HUES48 (cell line): ENCODE results near the gene SGSM2.

Experiments
- H3K27ac ChIP-seq: one replicate; pipeline ENCODE4 v1.7.0; 2013; ENCODE audit warnings: low read depth, low read length, inconsistent platforms
- H3K27me3 ChIP-seq: 2 replicates; pipeline ENCODE4 v1.6.1; 2013; ENCODE audit warnings: mild to moderate bottlenecking, low read length; ENCODE audit not compliant: control insufficient read depth, insufficient read depth
- H3K36me3 ChIP-seq: 2 replicates; pipeline ENCODE4 v1.6.1; 2013; ENCODE audit warnings: low read length; ENCODE audit not compliant: control insufficient read depth, insufficient read depth
- H3K4me1 ChIP-seq: 2 replicates; pipeline ENCODE4 v1.6.1; 2013; ENCODE audit warnings: mild to moderate bottlenecking, low read length; ENCODE audit not compliant: control insufficient read depth, insufficient read depth
- H3K4me3 ChIP-seq: 2 replicates; pipeline ENCODE4 v1.5.1; 2013; ENCODE audit warnings: mild to moderate bottlenecking, low read depth, low read length
- H3K9ac ChIP-seq: 2 replicates; pipeline ENCODE4 v1.6.1; 2013; ENCODE audit warnings: mild to moderate bottlenecking, low read depth, low read length, moderate library complexity
- H3K9me3 ChIP-seq: 2 replicates; pipeline ENCODE4 v1.6.1; 2013; ENCODE audit warnings: low read length; ENCODE audit not compliant: control insufficient read depth, insufficient read depth

The SGSM2 gene

DNA sequence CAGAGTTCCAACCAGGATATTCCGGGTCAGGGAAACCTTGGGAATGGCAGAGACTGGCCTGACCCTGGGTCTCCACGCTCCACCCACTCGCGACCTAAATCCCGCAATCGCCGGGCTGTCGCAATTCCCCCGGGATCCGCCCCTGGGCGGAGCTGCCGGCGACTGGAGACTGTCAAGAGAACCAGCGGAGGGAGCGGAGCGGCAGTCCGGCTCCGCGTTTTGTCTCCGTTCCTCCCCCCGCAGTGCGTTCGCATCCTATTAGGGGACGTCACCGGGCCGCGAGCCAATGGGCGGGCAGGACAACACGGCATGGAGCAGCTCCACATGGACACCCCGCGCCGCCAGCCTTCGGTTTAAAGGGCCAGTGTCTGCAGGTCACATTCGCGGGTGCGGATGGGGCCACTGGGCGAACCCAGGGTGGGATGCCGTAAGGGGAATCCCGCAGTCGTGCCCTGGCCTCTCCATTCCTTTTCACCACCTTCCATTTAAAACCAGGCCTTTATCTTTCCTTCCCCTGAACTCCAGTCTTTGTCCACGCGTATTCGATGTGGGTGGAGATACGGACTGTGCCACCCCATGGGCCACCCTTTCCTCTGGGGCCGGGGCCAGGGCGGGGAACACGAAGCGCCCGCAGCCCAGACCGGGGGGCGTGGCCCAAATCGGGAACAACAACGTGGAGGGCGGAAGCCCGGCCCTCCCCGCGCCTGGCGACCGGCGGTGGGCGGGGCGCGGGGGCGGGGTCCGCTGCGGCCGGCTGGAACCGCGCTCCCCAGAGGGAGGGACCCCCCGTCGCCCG, 64.3 kb downstream of the SGSM2 start:
- Histone ChIP-seq H3K27ac (peak overlapping the region; percentile 99), H3K9me3 (no peaks in the 10 kb centered on the region), H3K9ac (peak overlapping the region; percentile 84), H3K4me1 (peaks cover 27% of the 10 kb centered on the region), H3K27me3 (no peaks in the 10 kb centered on the region), H3K4me3 (peak overlapping the region; percentile 95), H3K36me3 (0 out of 2 replicates have a peak, but pooled peaks cover under 1% of the 10 kb centered on the region)

DNA sequence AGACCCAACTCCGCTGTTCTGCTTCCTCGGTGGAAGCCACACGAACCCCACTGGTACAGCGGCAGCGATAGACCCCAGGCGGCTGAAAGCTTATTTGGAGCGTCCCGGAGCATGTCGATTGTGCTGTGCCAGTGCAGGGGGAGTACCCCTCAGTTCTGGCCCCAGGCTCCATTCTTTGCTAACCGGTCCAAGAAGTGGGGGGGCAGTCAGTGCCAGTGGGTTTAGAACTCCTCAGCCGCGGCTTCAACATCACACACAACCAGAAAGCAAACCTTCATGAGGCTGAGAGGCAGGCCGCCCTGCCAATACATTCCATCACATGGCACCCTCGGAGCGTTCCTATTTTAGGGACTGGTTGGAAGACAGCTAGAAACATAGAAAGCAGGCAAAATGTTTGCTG, 65.2 kb downstream of the SGSM2 start:
- Histone ChIP-seq H3K27me3 (no peaks in the 10 kb centered on the region), H3K27ac (peak overlapping the region; percentile 79), H3K4me3 (peak overlapping the region; percentile 73), H3K36me3 (0 out of 2 replicates have a peak, but pooled peaks cover 2% of the 10 kb centered on the region), H3K4me1 (peaks cover 20% of the 10 kb centered on the region), H3K9me3 (no peaks in the 10 kb centered on the region), H3K9ac (peak overlapping the region; percentile 67)

DNA sequence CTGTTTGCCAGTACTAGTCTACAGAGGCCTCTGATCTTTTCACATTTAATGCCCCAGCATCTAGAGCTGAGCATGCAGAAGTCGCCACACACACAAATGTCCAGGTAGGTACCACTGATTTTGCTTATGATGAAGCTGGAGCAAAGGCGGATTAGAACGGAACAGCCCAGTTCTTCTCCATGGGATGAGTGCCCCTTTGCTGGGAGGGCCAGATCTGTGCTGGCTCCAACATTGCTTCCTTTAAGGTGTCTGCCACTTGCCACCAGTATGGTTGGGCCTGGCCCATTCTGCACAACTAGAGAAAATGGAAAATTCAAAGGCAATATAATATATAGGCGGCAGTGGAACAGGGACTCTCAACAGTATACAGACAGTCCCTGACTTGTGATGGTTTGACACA, 65.7 kb downstream of the SGSM2 start:
- Histone ChIP-seq H3K27me3 (no peaks in the 10 kb centered on the region), H3K9me3 (no peaks in the 10 kb centered on the region), H3K27ac (no peak overlapping the region), H3K4me3 (0 out of 2 replicates have a peak overlapping the region, but pooled peaks have one; percentile 73), H3K4me1 (peaks cover 15% of the 10 kb centered on the region), H3K9ac (no peak overlapping the region), H3K36me3 (0 out of 2 replicates have a peak, but pooled peaks cover 2% of the 10 kb centered on the region)

DNA sequence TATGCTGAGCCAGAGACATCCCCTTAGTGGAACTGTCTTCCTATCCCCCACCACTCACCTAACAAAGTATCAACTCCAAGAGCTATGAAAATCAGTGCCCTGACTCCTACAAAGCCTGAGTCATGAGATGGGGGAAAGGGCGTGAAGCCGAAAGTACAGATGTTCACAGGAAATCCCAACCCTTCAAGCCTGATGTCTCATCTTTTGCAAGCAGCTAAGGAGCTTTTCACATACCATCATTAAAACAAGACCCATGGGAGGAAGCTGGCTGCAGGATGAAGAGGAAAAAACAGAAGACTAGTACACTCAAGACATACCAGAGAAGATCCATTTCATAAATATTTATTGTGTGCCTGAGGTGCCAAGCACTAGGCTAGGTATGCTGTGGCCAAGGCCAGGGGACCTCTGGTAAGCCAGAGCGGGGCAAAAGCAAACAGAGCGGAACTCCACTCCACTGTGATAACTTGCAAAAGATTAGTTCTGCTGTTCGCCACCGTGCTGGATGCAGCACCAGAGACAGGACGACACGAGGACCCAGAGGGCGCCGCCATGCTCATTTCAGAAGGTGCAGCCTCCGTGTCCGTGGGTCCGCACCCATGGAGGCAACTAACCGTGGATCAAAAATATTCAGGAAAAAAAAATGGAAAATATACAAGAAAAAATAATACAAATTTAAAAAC, 68.1 kb downstream of the SGSM2 start:
- H3K9me3 ChIP-seq: no peaks in the 10 kb centered on the region
- peaks cover 9% of the 10 kb centered on the region for H3K4me1 ChIP-seq
- no peak overlapping the region for H3K9ac ChIP-seq
- no peak overlapping the region for H3K4me3 ChIP-seq
- H3K36me3 ChIP-seq: 0 out of 2 replicates have a peak, but pooled peaks cover 2% of the 10 kb centered on the region
- no peaks in the 10 kb centered on the region for H3K27me3 ChIP-seq
- H3K27ac ChIP-seq: no peak overlapping the region

DNA sequence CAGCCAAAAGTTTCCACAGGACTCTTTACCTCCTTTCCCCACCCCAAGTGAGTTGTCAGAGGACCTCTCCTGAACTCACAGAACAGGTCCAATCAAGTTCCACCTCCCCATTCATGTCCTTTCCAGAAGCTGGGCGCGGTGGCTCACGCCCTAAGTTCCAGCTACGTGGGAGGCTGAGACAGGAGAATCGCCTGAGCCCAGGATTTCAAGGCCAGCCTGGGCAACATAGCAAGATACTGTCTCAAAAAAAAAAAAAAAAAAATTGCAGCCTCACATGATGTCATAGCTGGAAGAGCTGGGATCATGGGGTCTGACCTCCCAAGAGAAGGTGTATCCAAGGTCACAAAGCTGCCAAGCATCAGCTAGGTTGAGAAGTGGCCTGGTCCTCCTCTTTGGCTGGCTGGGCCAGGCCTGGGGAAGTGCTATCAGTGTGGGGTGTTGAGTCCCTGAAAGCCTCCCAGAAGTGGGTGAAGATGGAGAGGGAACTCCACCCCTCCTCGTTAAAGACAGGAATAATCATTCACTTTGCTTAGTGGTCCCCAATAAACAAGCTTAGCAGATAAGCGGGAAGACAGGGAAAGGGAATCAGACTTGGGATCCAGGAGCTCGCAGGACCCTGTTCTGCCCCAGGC, 69.1 kb downstream of the SGSM2 start:
- Histone ChIP-seq H3K4me1 (peaks cover 9% of the 10 kb centered on the region), H3K27me3 (no peaks in the 10 kb centered on the region), H3K36me3 (0 out of 2 replicates have a peak, but pooled peaks cover 2% of the 10 kb centered on the region), H3K27ac (no peak overlapping the region), H3K9ac (no peak overlapping the region), H3K9me3 (no peaks in the 10 kb centered on the region), H3K4me3 (no peak overlapping the region)

DNA sequence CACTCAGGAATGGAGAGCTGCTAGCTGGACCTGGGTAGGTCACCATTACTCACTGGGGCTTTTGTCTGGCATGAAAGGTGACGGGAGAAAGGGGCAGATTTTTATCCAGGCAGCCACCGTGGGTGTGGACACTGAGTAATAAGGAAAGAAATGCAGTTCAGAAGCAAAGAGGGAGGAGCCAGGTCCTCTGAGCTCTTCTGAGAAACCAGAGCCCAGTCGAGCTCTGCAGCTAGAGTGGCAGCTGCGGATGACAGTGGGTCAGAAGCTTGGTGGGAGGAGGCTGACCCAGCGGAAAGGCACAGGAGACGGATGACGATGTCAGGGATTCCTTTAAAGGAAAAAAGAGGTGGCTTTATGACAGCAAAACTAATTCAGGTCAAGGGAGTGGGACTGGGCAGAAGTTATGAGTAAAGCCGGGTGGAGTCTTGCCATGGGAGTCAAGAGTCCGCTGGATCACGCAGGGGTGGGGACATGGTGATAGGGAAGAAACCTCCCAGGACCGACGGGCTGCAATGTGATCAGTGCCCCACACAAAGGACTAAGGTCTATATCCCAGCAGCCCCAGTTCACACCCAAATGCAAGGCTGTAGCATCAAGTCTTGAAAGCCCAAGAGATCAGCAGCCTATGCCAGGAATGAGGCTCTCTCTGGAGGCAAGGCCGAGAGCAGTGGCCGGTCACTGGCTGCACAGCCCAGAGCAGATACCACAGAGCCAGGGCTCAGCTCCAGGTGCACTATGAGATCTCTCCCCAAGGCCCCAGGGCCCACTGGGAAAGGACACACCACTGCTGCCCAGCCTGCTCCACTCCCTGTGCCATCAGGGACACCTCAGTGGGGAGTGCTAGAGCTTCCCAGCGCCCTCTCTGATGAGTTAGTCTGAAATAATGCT, 69.8 kb downstream of the SGSM2 start:
- Histone ChIP-seq H3K27ac (no peak overlapping the region), H3K9ac (no peak overlapping the region)

DNA sequence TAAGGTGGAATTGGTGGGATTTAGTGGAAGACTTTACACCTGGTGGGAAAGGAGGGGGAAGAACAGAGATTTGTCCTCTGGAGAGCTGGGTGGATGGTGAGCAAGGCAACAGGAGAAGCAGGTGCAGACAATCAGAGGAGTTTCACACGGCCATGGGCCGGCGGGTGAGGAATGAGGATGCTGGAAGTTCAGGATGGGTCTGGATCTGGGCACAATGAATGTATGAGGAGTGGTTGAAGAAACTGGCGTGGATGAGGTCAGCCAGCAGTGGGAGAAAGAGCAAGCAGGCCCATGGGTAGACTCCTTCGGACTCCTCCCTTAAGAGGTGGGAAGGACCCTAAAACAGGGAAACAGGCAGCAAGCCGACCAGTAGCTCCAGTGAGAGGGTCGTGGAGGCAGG, 73.7 kb downstream of the SGSM2 start:
- Histone ChIP-seq H3K9me3 (no peaks in the 10 kb centered on the region), H3K4me3 (no peak overlapping the region), H3K4me1 (no peaks in the 10 kb centered on the region), H3K27me3 (no peaks in the 10 kb centered on the region), H3K36me3 (peaks cover 24% of the 10 kb centered on the region), H3K27ac (no peak overlapping the region), H3K9ac (no peak overlapping the region)

More for the DNA sequence above, 69.8 kb downstream of the SGSM2 start:
- H3K4me3 ChIP-seq: no peak overlapping the region
- H3K4me1 ChIP-seq: peaks cover 8% of the 10 kb centered on the region
- H3K27me3 ChIP-seq: no peaks in the 10 kb centered on the region
- H3K9me3 ChIP-seq: no peaks in the 10 kb centered on the region
- H3K36me3 ChIP-seq: 0 out of 2 replicates have a peak, but pooled peaks cover 2% of the 10 kb centered on the region

DNA sequence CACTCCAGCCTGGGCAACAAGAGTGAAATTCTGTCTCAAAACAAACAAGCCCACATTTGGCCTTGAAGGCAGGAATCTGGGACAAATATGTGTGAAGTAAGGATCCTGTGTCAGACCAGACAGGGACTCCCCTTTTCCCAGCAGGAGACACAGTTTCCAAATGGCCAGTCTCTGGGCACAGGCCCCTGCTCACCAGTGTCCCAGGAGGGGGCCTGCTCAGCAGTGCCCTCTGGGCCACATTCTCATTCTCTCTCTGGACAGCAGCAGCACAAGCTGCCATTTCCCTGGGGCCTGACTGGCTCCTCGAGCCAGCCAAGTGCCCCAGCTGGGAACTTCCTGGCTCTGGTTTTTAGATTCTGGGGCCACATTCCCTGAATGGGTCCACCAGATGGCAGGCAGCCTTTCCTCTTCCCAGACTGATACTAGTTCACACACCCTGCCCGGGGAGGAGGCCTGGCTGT, 75.3 kb downstream of the SGSM2 start:
- Histone ChIP-seq H3K27me3 (no peaks in the 10 kb centered on the region), H3K9ac (no peak overlapping the region), H3K4me1 (no peaks in the 10 kb centered on the region), H3K9me3 (no peaks in the 10 kb centered on the region), H3K4me3 (no peak overlapping the region), H3K36me3 (peaks cover 26% of the 10 kb centered on the region), H3K27ac (no peak overlapping the region)

DNA sequence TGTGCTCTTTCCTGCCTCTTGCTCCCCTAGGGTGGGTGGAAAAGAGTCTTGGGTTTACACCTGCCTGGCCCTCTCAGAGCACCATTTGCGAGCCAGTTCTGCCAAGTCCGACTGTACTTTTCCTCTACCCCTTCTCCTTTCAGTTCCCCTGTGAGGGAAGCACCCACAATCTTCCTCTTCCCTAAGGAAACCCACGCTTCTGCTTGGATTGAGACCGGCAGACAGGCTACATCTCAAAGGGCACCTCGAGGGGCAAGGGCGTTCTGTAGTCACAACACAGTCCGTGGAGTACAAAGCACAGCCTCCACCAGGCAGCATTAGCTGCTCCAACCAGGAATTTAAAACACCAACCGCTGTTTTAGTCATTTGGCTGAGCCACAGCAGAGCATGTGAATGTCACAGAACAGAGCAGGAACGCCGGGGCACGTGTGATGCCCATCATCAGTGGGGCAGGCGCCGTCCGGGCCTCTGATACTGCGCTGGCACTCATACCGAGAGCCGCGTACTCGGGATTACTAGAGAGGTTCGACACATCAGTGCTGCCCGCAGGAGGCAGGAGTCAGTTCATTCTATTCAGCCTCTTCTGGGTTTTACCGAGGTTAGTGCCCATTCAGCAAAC, 77.3 kb downstream of the SGSM2 start:
- H3K4me3 ChIP-seq: no peak overlapping the region
- H3K9ac ChIP-seq: no peak overlapping the region
- no peaks in the 10 kb centered on the region for H3K9me3 ChIP-seq
- H3K27me3 ChIP-seq: no peaks in the 10 kb centered on the region
- H3K27ac ChIP-seq: no peak overlapping the region
- no peaks in the 10 kb centered on the region for H3K4me1 ChIP-seq
- peaks cover 44% of the 10 kb centered on the region for H3K36me3 ChIP-seq

DNA sequence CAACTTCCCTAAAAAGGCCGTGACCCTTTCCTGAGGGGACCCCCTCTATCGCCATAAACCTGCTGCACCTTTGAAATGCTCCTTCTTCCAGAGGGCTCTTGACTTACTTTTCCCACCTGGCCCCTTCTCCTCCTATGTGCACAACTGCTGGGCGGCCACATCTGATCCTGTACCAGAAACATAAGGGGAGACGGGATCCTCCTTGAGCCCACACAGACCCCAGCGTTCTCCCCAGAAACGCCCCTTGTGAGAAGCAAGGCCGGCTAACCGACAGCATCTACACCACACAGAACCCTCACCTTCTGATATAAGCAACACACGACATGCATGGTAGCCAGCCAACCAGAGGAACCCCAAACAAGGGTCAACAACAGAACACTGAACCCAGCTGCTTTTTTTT, 77.8 kb downstream of the SGSM2 start:
- Histone ChIP-seq H3K4me3 (no peak overlapping the region), H3K27ac (no peak overlapping the region), H3K36me3 (peaks cover 49% of the 10 kb centered on the region), H3K9me3 (no peaks in the 10 kb centered on the region), H3K27me3 (no peaks in the 10 kb centered on the region), H3K9ac (no peak overlapping the region), H3K4me1 (no peaks in the 10 kb centered on the region)
